LNCaP clone FGC (cell line): Measurements from ENCODE around the gene SLC6A12.

Experiments used
- DNase-seq: peaks from one replicate; pipeline ENCODE4 v3.0.0-alpha.2; 2011; ENCODE audit warnings: low read depth
- H3K4me3 ChIP-seq: 2 replicates; pipeline ENCODE4 v1.5.1; 2011; ENCODE audit warnings: mild to moderate bottlenecking, low read depth, low read length, control low read depth
- CTCF ChIP-seq: IDR thresholded peaks from 2 replicates; pipeline ENCODE4 v1.5.1; 2012; ENCODE audit warnings: mild to moderate bottlenecking; ENCODE audit not compliant: control insufficient read depth, insufficient read depth; ENCODE audit errors: extremely low read depth

The SLC6A12 gene

GRCh38 chr12:174596-174995, 39.4 kb downstream of the SLC6A12 start:
- no peak overlapping the region for H3K4me3 ChIP-seq
- no peak for TF ChIP-seq CTCF
- DNase-seq = no peak

GRCh38 chr12:174124-174523, 39.8 kb downstream of the SLC6A12 start:
- TF ChIP-seq CTCF = no peak
- DNase-seq = no peak
- H3K4me3 ChIP-seq = no peak overlapping the region

GRCh38 chr12:172732-173161, 41.2 kb downstream of the SLC6A12 start:
- no peak overlapping the region for H3K4me3 ChIP-seq
- DNase-seq = no peak
- no peak for TF ChIP-seq CTCF

- no peak for DNase-seq
- H3K4me3 ChIP-seq = no peak overlapping the region
- TF ChIP-seq CTCF = no peak
Measured at GRCh38 chr12:171743-172676, 41.9 kb downstream of the SLC6A12 start.

- DNase-seq = no peak
- no peak for TF ChIP-seq CTCF
- H3K4me3 ChIP-seq = no peak overlapping the region
Measured at GRCh38 chr12:171276-171675, 42.7 kb downstream of the SLC6A12 start.

- no peak for TF ChIP-seq CTCF
- no peak overlapping the region for H3K4me3 ChIP-seq
- DNase-seq = no peak
Measured at GRCh38 chr12:170371-171225, 43.4 kb downstream of the SLC6A12 start.
